CD4-positive, alpha-beta T cell treated with Interleukin-1 beta for 1 hour (primary cell): ENCODE measurements around the gene BTRC.
A peak's percentile ranks its signal among the peaks of the same experiment; 100 is the strongest.
"Not testable (repeated sequence)": the region's sequence is repeated elsewhere in the genome, so short reads cannot be mapped to it uniquely, and the experiment has no call there.

ENCODE experiments used
- DNase-seq, 2 donors: peaks; one replicate each; pipeline ENCODE4 v3.0.0-alpha.2; 2020 to 2022

Gene BTRC

GRCh38 chr10:101353692-101354327 lies at the start of gene BTRC:
BTRC (plus strand) TSS chr10:101354165; CDS start chr10:101354181, 16 bp downstream.
- DNase-seq = peak; percentile 98 to 99

DNA sequence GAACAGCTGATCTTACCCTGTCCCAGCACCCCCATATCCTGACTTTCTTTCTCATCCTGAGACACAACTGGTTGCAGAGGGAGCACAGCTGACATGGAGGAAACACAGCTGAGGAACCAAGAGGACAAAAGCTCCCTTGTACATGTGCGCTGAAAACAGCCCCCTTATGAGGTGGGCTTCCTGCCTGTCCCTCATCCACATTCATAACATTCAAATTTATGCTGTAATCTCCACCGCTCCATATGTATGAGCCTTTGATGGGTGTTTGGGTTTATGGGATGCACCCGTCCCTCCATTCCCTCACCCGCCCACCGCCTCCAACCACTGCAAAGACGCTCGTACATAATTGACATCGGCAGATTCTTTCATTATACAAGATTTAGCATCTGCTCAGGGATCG lies 49.6 kb upstream of the BTRC start:
- DNase-seq = no peak

DNA sequence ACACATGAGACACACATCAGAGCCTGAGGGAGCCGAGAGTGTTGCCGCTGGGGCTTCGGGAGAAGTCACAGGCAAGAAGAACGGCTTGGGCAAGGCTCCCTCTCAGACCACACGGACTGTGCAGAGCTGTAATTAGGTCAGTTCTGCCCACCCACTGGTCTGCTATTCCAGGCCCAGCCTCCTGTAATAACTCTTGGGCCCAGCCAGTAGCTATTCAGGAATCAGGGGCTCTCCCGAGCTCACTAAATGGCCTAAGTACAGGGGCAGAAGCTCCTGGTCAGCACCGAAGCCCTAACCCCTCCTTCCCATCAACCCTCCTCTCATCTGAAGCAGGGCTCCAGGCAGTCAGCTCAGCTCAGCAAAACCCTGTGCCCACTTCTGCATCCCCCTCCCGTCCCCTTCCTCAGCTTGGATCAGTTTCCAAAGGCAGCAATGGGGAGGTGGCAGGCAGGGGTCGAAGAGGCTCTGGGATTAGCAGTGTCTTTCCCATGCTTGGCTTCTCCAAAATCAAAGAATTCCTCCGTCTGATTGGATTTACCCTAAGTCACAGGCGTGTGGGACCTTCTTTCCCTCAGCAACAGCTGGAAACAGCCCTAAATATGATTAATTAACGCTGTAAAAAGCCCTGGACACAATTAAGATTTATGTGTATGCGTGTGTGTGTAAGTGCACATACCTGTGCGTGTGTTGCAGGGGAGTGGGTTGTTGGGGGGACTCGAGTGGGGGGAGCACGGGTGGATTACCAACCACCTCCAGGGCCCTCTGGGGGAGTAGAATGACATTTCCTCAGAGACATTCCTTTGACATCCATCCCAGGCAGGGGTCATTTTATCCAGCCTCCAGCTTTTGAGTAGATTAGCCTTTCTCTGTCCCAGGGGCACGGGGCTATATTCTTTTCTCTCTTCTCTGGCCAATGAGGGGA lies 48.4 kb upstream of the BTRC start:
- no peak for DNase-seq

GRCh38 chr10:101308051-101308450 lies 45.9 kb upstream of the BTRC start:
- no peak for DNase-seq

- DNase-seq = no peak
These were observed 43.3 kb upstream of the BTRC start for GRCh38 chr10:101310529-101311184.

DNA sequence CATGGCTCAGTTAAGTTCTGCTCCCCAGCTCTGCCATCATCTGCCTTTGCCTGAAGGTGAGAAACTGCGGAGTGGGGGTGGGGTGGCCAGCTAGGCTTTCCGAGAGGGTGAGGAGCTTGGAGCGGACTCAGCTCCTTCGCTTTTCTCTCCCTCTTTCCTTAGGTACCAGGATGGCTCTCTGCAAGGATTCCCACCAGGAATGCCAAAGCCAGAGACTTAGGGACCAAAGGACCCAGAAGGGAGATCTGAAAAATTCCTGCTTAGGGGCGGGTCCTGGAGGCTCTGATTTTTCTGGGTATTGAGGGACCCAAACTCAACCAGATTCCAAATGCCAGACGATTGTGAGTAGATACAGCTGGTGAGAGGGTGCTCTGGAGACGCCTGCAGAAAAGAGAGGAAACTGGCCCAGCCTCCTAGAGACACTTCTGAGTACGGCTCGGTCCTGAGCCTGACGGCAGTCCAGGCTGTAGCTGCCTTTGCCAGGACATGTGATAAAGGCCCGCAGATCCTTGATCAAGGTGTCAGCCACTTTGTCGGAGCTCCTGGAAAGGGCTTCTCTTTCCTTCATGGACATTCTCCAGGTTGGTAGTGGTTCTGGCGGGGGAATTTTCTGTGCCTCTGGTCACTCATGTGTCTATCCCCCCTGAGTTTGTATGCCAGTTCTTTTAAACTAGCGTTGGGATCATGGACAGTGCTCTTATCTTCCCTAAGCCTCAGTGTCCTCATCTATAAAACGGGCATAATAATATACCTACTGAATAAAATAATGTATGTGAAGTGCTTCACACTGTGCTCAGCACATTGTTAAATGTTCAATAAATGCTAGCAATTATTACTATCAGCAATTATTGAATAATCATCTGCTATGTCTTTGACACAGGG lies 42.5 kb upstream of the BTRC start:
- no peak for DNase-seq

DNA sequence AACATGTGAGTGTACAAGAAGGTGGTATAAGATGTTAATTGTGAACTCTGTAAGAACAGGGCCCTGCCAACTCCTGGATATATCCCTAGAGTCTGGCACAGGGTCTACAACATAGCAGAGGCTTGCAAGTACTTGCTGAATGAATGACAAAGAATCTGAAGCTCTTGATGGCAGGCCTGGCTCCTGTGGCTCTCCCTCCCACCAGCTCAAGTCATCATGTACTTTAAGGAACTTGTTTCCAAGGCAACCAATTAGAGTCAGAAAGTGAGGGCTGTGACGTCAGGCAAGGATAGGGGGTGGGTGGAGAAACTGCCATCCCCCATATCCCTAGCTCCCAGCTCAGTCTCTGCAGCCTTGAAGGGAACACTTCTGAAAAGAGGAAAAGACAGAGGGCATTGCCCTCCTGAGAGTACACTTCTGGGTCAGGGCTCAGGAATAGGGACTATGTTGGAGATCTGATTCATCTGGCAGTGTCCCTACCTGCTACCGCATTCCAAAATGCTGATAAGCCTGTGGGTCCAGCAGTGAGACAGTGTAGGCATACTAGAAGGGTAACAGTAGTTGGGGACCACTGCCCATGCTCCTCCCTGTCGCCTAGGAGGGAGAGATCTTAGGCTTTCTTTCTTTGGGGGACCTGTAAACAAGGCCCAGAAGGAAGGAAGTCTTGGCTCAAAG lies 34.6 kb upstream of the BTRC start:
- DNase-seq = no peak

DNA sequence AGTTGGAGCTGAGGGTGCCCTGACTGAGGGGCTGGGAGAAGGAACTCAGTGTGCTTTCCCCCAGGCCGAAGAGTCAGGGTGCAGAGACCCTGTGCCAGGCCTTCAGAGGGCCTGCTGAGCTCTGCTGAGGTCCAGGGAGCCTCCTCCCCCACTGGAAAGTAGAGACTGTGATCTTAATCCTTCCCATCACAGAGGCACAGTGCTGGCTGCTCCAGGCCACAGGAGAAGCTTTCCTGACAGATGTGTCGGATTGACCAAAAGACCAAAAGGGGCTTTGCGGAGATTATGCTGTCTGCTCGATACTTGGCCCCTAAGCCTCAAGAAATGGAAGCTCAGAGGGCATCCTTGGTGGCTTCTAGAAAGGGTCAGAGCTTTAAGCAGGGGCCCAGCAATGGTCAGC lies 32.9 kb upstream of the BTRC start:
- no peak for DNase-seq

DNA sequence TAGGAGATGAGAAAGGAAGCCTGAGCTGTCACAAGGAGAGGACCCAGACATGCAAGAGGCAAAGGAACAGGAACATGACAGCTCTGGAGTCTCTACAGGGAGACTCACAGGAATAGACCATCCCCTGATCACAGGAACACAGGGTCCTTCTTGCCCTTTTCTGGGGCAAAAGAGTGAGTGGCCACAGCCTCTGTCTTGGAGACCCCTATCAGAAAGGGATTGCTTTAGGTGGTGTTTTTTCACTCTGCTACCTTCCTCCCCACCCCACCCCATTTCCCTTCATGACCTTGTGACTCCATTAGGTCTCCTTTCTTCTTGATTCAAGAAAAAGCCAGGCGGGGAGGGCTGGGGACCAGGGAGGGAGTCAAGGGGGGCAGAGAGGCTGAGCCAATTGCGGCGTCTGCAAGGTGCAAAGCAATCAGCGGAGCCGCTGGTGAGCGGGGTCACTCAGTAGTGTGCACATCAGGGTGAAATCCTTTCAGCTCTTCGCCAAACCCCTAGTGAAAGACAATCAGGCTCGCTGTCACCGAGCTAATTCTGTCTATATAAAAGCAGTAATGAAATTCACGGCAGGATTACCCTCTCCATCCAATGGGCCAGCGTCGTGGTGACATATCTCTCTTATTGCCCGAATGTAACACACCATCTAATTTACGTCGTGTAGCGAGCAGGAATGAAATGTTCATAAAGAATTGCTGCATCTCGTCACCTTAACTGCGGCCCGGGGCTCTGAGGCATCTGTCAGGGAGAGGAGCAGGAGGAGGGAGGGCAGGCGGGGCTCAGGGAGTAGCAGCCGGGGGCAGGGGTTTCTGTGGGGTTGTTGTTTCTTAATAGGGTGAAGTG lies 31.5 kb upstream of the BTRC start:
- DNase-seq = no peak

GRCh38 chr10:101323495-101323894 lies 30.5 kb upstream of the BTRC start:
- DNase-seq = no peak

GRCh38 chr10:101327454-101327853 lies 26.5 kb upstream of the BTRC start:
- DNase-seq = not testable (repeated sequence)

- DNase-seq = no peak
These were observed 24.5 kb upstream of the BTRC start for GRCh38 chr10:101329341-101330032.

- no peak for DNase-seq
These were observed 23.7 kb upstream of the BTRC start for GRCh38 chr10:101330231-101330630.

DNA sequence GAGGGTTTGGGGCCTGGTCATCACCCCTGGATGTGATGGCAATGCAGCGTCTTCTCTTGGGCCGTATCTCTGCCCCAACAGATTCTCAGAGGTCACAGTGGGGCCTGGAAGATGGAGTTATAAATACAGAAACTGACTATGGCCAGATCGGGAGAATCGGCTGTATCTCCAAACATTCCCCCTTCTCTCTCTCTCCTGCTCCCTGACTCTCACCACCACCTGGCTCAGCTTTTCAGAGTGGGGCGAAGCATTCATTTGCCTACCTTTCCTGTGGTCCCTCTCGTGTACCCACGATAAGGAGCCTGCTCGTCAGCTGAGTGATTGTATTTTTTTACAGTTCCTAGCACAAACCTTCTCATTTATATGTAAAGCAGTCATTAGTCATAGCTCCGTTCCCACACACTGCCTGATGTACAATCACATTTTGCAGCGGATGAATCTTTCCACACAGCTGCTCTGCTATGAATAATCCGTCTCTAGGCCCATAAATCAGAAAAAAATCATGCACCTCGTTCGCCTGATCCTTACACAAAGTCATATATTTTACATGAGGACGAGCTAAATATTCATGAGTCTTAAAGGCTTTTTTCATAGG lies 23.2 kb upstream of the BTRC start:
- no peak for DNase-seq

DNA sequence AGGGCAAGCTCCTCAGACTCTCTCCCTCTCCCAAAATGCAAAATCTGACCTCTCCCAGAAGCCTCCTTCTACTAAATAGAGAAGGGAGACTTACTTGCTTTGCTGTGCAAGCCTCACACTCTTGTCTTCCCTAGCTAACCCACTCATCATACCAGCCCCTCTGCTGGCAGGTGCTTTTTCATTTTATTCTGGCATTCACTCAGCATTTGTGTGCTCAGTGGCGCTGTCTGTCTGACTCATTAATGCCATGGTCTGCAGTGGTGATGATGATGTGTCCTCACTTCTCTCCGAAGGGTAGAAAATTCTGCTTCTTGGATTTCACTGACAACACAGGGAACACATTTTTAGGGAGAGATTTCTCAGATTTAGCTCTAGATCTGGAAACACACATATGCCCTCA lies 22.0 kb upstream of the BTRC start:
- DNase-seq = no peak

DNA sequence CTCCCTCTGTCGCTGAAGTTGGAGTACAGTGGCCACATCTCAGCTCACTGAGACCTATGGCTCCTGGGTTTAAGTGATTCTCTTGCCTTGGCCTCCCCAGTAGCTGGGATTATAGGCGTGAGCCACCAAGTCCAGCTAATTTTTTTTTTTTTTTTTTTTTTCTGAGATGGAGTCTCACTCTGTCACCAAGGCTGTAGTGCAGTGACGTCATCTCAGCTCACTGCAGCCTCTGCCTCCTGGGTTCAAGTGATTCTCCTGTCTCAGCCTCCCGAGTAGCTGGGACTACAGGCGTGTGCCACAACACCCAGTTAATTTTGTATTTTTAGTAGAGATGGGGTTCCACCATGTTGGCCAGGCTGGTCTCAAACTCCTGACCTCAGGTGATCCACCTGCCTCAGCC lies 19.7 kb upstream of the BTRC start:
- not testable (repeated sequence) for DNase-seq

DNA sequence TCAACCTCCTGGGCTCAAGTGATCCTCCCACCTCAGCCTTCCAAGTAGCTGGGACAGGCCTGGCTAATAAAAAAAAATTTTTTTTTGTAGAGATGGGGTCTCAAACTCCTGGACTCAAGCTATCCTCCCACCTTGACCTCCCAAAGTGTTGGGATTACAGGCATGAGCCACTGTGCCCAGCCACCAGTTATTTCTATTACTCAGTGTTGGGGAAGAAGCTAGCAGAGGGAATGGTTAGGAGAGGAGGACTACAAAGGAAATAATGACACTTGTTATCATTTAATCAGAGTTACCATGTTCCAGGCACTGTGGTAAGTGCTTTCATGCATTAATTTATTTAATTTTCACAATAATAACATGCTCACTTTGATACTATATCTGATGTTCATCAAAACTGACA lies 17.6 kb upstream of the BTRC start:
- no peak for DNase-seq

DNA sequence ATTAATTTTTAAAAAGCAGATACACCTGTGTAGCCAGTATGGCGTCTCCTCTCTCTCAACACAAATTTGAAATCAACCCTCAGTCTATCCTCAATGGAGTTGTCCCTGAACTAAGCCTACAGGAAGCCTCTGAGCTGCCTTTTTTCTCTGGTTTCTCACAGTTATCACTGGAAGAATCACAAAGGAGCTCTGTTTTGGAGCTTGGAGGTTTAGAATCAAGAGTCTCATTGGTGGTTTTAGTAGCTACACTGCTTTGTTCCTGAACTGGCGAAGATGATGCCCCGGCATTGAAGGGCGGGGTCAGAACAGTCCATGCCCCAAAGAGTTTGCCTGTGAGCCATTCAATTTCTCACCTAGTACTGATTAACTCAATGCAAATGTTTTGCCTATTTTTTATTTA lies 16.1 kb upstream of the BTRC start:
- DNase-seq = no peak

DNA sequence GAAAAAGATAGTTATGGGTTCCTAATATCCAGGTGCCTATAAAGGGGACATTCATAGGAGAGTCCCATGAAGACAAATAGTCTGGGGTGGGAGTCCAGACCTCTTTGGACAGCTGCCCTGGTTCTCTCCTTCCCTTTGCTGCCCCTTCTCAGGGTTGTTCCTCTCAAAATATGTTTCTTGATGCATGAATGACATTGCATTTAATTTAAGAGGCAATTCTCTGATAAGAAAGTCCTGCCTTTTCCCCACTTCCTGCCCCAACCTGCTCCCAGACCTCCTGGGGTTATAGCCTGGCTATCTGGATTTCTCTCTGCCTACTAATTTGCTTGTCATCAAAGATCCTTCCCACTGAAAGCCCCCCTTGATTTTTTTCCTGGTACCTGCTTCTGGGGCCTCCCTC lies 12.5 kb upstream of the BTRC start:
- DNase-seq = no peak

- DNase-seq = no peak
These were observed 7.8 kb upstream of the BTRC start for GRCh38 chr10:101346177-101346576.
